HepG2 (cell line): Measurements from ENCODE around the gene IGF2BP3. TPM values are rescaled to one million over a fixed set of nuclear protein-coding genes. Genes with fewer than 3 reads are reported as not detected.

Experiments
- ATF5 ChIP-seq: sonication (generic); formaldehyde crosslinking; IDR thresholded peaks from 2 replicates; pipeline ENCODE4 v1.4.0; 2020; ENCODE audit warnings: mild to moderate bottlenecking, low read depth, missing genetic modification reagents
- GABPA ChIP-seq, 2 experiments: IDR thresholded peaks; 2 replicates each; pipeline ENCODE4 v1.6.1; 2011 to 2016; ENCODE audit warnings: low read depth in 2 of 2, low read length in 1 of 2, missing biosample characterization in 1 of 2, missing genetic modification characterization in 1 of 2
- IKZF4 ChIP-seq: sonication (generic); formaldehyde crosslinking; IDR thresholded peaks from 2 replicates; pipeline ENCODE4 v1.5.1; 2020; ENCODE audit warnings: borderline replicate concordance, mild to moderate bottlenecking, low read depth, missing genetic modification reagents; ENCODE audit errors: not compliant biosample characterization
- MEIS2 ChIP-seq: sonication (generic); formaldehyde crosslinking; IDR thresholded peaks from 2 replicates; pipeline ENCODE4 v1.9.0; 2021; ENCODE audit warnings: mild to moderate bottlenecking, missing genetic modification reagents
- MXD4 ChIP-seq: IDR thresholded peaks from 2 replicates; pipeline ENCODE4 v1.6.1; 2016; ENCODE audit warnings: mild to moderate bottlenecking, missing biosample characterization, missing genetic modification reagents
- PHF8 ChIP-seq: sonication (generic); formaldehyde crosslinking; IDR thresholded peaks from 2 replicates; pipeline ENCODE4 v1.5.0; 2020; ENCODE audit warnings: missing genetic modification reagents
- RAD51 ChIP-seq: fragments of 450-650 bp; IDR thresholded peaks from 2 replicates; pipeline ENCODE4 v1.6.1; 2016; ENCODE audit warnings: borderline replicate concordance
- ZHX2 ChIP-seq, 2 experiments: sonication (generic) in 1 of 2; formaldehyde crosslinking in 1 of 2; IDR thresholded peaks; 2 replicates each; pipeline versions ENCODE4 v1.6.1 to v1.9.0; 2014 to 2022; ENCODE audit warnings: antibody characterized with exemption in 1 of 2, borderline replicate concordance in 1 of 2, inconsistent platforms in 1 of 2, low read depth in 1 of 2, missing genetic modification reagents in 1 of 2
- ZNF407 ChIP-seq: sonication (generic); formaldehyde crosslinking; IDR thresholded peaks from one replicate; pipeline ENCODE4 v1.5.1; 2020; ENCODE audit warnings: mild to moderate bottlenecking, missing genetic modification reagents; ENCODE audit errors: not compliant biosample characterization
- ZNF710 ChIP-seq: sonication (generic); formaldehyde crosslinking; IDR thresholded peaks from 2 replicates; pipeline ENCODE4 v1.5.0; 2020; ENCODE audit warnings: mild to moderate bottlenecking, missing genetic modification reagents, borderline replicate concordance
- ZNF75D ChIP-seq: sonication (generic); formaldehyde crosslinking; IDR thresholded peaks from 2 replicates; pipeline ENCODE4 v1.8.1; 2023; ENCODE audit warnings: missing genetic modification reagents, mild to moderate bottlenecking, borderline replicate concordance
- ZSCAN20 ChIP-seq: sonication (generic); formaldehyde crosslinking; IDR thresholded peaks from 2 replicates; pipeline ENCODE4 v1.4.0; 2020; ENCODE audit warnings: missing genetic modification reagents, mild to moderate bottlenecking, borderline replicate concordance
- polyA plus RNA-seq, 8 experiments: library from polyadenylated mRNA; depleted of rRNA in 3 of 8; stranded (reverse) in 7 of 8; unstranded in 1 of 8; fragments of >200 nt; fragmentation: Illumina TruSeq in 4 of 8; extraction: Trizol in 4 of 8; gene quantifications; 2 replicates each; pipeline versions ENCODE4 v1.2.1 to v1.2.3, GENCODE V29; 2011 to 2016; ENCODE audit warnings: low read depth in 4 of 8, missing spikeins in 1 of 8, mixed read lengths in 1 of 8; ENCODE audit not compliant: insufficient read depth in 1 of 8
- total RNA-seq, 5 experiments: library from RNA; depleted of rRNA; stranded (reverse); fragments of >200 nt; fragmentation: Illumina TruSeq; extraction: Trizol; gene quantifications; 2 replicates each; pipeline ENCODE4 v1.2.3, GENCODE V29; 2016; ENCODE audit warnings: low read depth in 1 of 5

IGF2BP3 gene
- total and polyA plus RNA-seq, 2 of the 13 experiments (the other 11 are each of a cell fraction or from before 2014, with no cell fraction given), result 37.7 to 39.5 TPM

GRCh38 chr7:23473844-23474093, 3.5 kb upstream of the IGF2BP3 start (continued):
- TF ChIP-seq IKZF4 (CRISPR knock-in tag) (peak; percentile 25), ZSCAN20 (no peak), MEIS2 (CRISPR knock-in tag) (no peak), ZNF407 (CRISPR knock-in tag) (no peak), RAD51 (no peak), ATF5 (no peak), PHF8 (CRISPR knock-in tag) (no peak), GABPA (IDR thresholded peaks at IDR 0.05; ENCODE audit: low read depth, low read length) (no peak), GABPA (CRISPR knock-in tag; IDR thresholded peaks at IDR 0.05; ENCODE audit: low read depth) (no peak), ZNF710 (0 out of 2 replicates have a peak, but pooled peaks have one; percentile 3), ZHX2 (IDR thresholded peaks at IDR 0.05; ENCODE audit: low read depth) (no peak), ZHX2 (CRISPR knock-in tag; IDR thresholded peaks at IDR 0.05; ENCODE audit: borderline replicate concordance) (0 out of 2 replicates have a peak, but pooled peaks have one; percentile 74), ZNF75D (CRISPR knock-in tag) (no peak), MXD4 (CRISPR knock-in tag) (no peak)
